HCT116 (cell line): ENCODE data around the gene TNKS1BP1. TPM values are rescaled to one million over a fixed set of nuclear protein-coding genes. Genes with fewer than 3 reads are reported as not detected.

Experiments
- ATAC-seq: fragments of 200-7000 bp; cut with Tn5 transposase; 2 replicates; pipeline ENCODE4 v1.9.1; 2020; ENCODE audit warnings: mild to moderate bottlenecking, moderate library complexity
- BruUV-seq: library from RNA; stranded (reverse); fragments of 400-500 nt; replicated peaks from 2 replicates; lab custom pipeline; 2021; lab: Mats Ljungman, UMichigan
- CTCF ChIA-PET: fragments of 300-600 bp; sonication (Branson Sonifier 250); formaldehyde crosslinking; loops from one replicate; lab custom pipeline; 2021; ENCODE audit warnings: antibody characterized with exemption; lab: Charles Lee
- POLR2A ChIA-PET: fragments of 300-600, 350-600 bp; sonication (Branson Sonifier 250); formaldehyde crosslinking; loops from one replicate; lab custom pipeline; 2021; ENCODE audit warnings: antibody characterized with exemption; lab: Charles Lee
- RAD21 ChIA-PET, 2 experiments: fragments of 300-600 bp; sonication (Branson Sonifier 250); formaldehyde crosslinking; loops; one replicate each; lab custom pipeline; 2023; ENCODE audit warnings: low total read pairs in 2 of 2; ENCODE audit not compliant: uncharacterized antibody in 2 of 2, unreplicated experiment in 2 of 2, low non-redundant PET in 1 of 2; lab: Charles Lee
- DNase-seq: peaks from one replicate; pipeline ENCODE4 v3.0.0-alpha.2; 2010; ENCODE audit warnings: low read depth, low spot score
- H2AFZ ChIP-seq: fragments of 200-600 bp; shearing (Covaris generic), sonication (generic); 2 replicates; pipeline ENCODE4 v1.6.1; 2017; ENCODE audit warnings: low read depth, mixed run types, mixed read lengths, antibody characterized with exemption, low read length; ENCODE audit not compliant: poor library complexity, severe bottlenecking
- H3K27ac ChIP-seq: 2 replicates; pipeline ENCODE4 v1.5.1; 2012; ENCODE audit warnings: low read depth, low read length
- H3K27me3 ChIP-seq: fragments of 200-600 bp; sonication (generic); 2 replicates; pipeline ENCODE4 v1.6.1; 2016; ENCODE audit warnings: mixed run types, low read length, mixed read lengths; ENCODE audit not compliant: insufficient read depth
- H3K36me3 ChIP-seq, 2 experiments: fragments of 200-500 bp in 1 of 2; fragments of 200-600 bp in 1 of 2; sonication (Bioruptor generic) in 1 of 2; sonication (generic) in 1 of 2; 2 replicates each; pipeline versions ENCODE4 v1.5.1 to v1.6.1; 2014 to 2016; ENCODE audit warnings: low read length in 2 of 2, inconsistent platforms in 1 of 2, mixed read lengths in 1 of 2, mixed run types in 1 of 2; ENCODE audit not compliant: insufficient read depth in 2 of 2, control insufficient read depth in 1 of 2
- H3K4me1 ChIP-seq, 2 experiments: fragments of 200-600 bp in 1 of 2; sonication (generic) in 1 of 2; 2 replicates each; pipeline versions ENCODE4 v1.5.1 to v1.6.1; 2012 to 2017; ENCODE audit warnings: low read length in 2 of 2, inconsistent platforms in 1 of 2, mild to moderate bottlenecking in 1 of 2, mixed read lengths in 1 of 2, mixed run types in 1 of 2, moderate library complexity in 1 of 2; ENCODE audit not compliant: insufficient read depth in 2 of 2, control insufficient read depth in 1 of 2
- H3K4me2 ChIP-seq: fragments of 200-600 bp; sonication (generic); 2 replicates; pipeline ENCODE4 v1.6.1; 2017; ENCODE audit warnings: mixed run types, low read length, mixed read lengths
- H3K4me3 ChIP-seq, 2 experiments: fragments of 200-600 bp in 1 of 2; sonication (generic) in 1 of 2; replicated peaks in 1 of 2; 2 replicates each; pipeline ENCODE4 v1.5.1; 2011 to 2016; ENCODE audit warnings: low read length in 2 of 2, control low read depth in 1 of 2, low read depth in 1 of 2, mild to moderate bottlenecking in 1 of 2, mixed read lengths in 1 of 2, mixed run types in 1 of 2
- H3K79me2 ChIP-seq: fragments of 200-600 bp; sonication (generic); 2 replicates; pipeline ENCODE4 v1.6.1; 2017; ENCODE audit warnings: mild to moderate bottlenecking, mixed run types, low read length, moderate library complexity, mixed read lengths; ENCODE audit not compliant: insufficient read depth
- H3K9ac ChIP-seq: fragments of 200-600 bp; sonication (generic); 2 replicates; pipeline ENCODE4 v1.6.1; 2016; ENCODE audit warnings: low read length, mixed read lengths
- H3K9me2 ChIP-seq: fragments of 200-600 bp; sonication (generic), shearing (Covaris generic); 2 replicates; pipeline ENCODE4 v1.6.1; 2017; ENCODE audit warnings: mixed run types, mild to moderate bottlenecking, moderate library complexity; ENCODE audit not compliant: insufficient read depth
- H3K9me3 ChIP-seq, 2 experiments: fragments of 200-500 bp in 1 of 2; fragments of 200-600 bp in 1 of 2; sonication (Bioruptor generic) in 1 of 2; sonication (generic) in 1 of 2; 2 replicates each; pipeline ENCODE4 v1.6.1; 2014 to 2017; ENCODE audit warnings: low read length in 2 of 2, mixed read lengths in 2 of 2, inconsistent platforms in 1 of 2, low read depth in 1 of 2, mild to moderate bottlenecking in 1 of 2, mixed run types in 1 of 2, moderate library complexity in 1 of 2; ENCODE audit not compliant: control insufficient read depth in 1 of 2, insufficient read depth in 1 of 2
- H4K20me1 ChIP-seq: fragments of 200-600 bp; sonication (generic), shearing (Covaris generic); 2 replicates; pipeline ENCODE4 v1.6.1; 2017; ENCODE audit warnings: mixed run types, mild to moderate bottlenecking, moderate library complexity; ENCODE audit not compliant: insufficient read depth
- ATF3 ChIP-seq: IDR thresholded peaks from 2 replicates; pipeline ENCODE4 v1.6.1; 2012
- CEBPB ChIP-seq: IDR thresholded peaks from 2 replicates; pipeline ENCODE4 v1.6.1; 2012; ENCODE audit warnings: low read depth
- FOSL1 ChIP-seq: IDR thresholded peaks from 2 replicates; pipeline ENCODE4 v1.6.1; 2012; ENCODE audit warnings: low read depth
- POLR2AphosphoS5 ChIP-seq: IDR thresholded peaks from 2 replicates; pipeline ENCODE4 v1.6.1; 2011; ENCODE audit warnings: mild to moderate bottlenecking, low read depth, low read length, moderate library complexity
- REST ChIP-seq: IDR thresholded peaks from 2 replicates; pipeline ENCODE4 v1.6.1; 2012; ENCODE audit warnings: low read depth
- SRF ChIP-seq: IDR thresholded peaks from 2 replicates; pipeline ENCODE4 v1.6.1; 2012; ENCODE audit warnings: low read depth
- TCF7L2 ChIP-seq: IDR thresholded peaks from 2 replicates; pipeline ENCODE4 v1.7.0; 2011; ENCODE audit warnings: borderline replicate concordance, inconsistent platforms; ENCODE audit not compliant: insufficient read depth, insufficient read length; ENCODE audit errors: extremely low read depth
- ZBTB33 ChIP-seq: IDR thresholded peaks from 2 replicates; pipeline ENCODE4 v1.6.1; 2011; ENCODE audit warnings: mild to moderate bottlenecking, low read length, moderate library complexity; ENCODE audit not compliant: insufficient replicate concordance; ENCODE audit errors: extremely low read depth
- ZNF274 ChIP-seq: fragments of 200-500 bp; sonication (Bioruptor generic); IDR thresholded peaks from 2 replicates; pipeline ENCODE4 v1.6.1; 2014; ENCODE audit warnings: mild to moderate bottlenecking, low read depth, low read length, inconsistent platforms
- intact Hi-C: fragments of 100-400 bp; cut with micrococcal nuclease; formaldehyde crosslinking; loops from 2 replicates; pipeline ENCODE4 v1.10.0; 2022
- total RNA-seq: library from RNA; stranded (reverse); gene quantifications from one replicate; pipeline ENCODE4 v1.2.1, GENCODE V29; 2021; ENCODE audit not compliant: unreplicated experiment
- TF ChIP-seq, protein P1 (sequence below), 3 experiments: fragments of 200-600 bp in 1 of 3; sonication (generic) in 1 of 3; IDR thresholded peaks in 2 of 3; conservative IDR thresholded peaks in 1 of 3; 2 replicates each; pipeline ENCODE4 v1.5.1; 2012 to 2017; ENCODE audit warnings: low read depth in 2 of 3, low read length in 2 of 3, antibody characterized with exemption in 1 of 3, borderline replicate concordance in 1 of 3, control low read depth in 1 of 3, mild to moderate bottlenecking in 1 of 3, mixed read lengths in 1 of 3, mixed run types in 1 of 3, moderate library complexity in 1 of 3; ENCODE audit not compliant: insufficient read depth in 1 of 3

Gene TNKS1BP1
- total RNA-seq, 1 experiment from 2014 or later: 77.6 TPM

- TF ChIP-seq, protein P1, sequence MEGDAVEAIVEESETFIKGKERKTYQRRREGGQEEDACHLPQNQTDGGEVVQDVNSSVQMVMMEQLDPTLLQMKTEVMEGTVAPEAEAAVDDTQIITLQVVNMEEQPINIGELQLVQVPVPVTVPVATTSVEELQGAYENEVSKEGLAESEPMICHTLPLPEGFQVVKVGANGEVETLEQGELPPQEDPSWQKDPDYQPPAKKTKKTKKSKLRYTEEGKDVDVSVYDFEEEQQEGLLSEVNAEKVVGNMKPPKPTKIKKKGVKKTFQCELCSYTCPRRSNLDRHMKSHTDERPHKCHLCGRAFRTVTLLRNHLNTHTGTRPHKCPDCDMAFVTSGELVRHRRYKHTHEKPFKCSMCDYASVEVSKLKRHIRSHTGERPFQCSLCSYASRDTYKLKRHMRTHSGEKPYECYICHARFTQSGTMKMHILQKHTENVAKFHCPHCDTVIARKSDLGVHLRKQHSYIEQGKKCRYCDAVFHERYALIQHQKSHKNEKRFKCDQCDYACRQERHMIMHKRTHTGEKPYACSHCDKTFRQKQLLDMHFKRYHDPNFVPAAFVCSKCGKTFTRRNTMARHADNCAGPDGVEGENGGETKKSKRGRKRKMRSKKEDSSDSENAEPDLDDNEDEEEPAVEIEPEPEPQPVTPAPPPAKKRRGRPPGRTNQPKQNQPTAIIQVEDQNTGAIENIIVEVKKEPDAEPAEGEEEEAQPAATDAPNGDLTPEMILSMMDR (IDR thresholded peaks at IDR 0.05 in 2 of 3, conservative IDR thresholded peaks at IDR 0.05 in 1 of 3; ENCODE audit: borderline replicate concordance in 1 of 3, insufficient read depth in 1 of 3, low read depth in 2 of 3, low read length in 2 of 3): no peak
- TF ChIP-seq TCF7L2: no peak
These were observed 62.6 kb downstream of the TNKS1BP1 start (continued) for GRCh38 chr11:57262157-57262556.

DNA sequence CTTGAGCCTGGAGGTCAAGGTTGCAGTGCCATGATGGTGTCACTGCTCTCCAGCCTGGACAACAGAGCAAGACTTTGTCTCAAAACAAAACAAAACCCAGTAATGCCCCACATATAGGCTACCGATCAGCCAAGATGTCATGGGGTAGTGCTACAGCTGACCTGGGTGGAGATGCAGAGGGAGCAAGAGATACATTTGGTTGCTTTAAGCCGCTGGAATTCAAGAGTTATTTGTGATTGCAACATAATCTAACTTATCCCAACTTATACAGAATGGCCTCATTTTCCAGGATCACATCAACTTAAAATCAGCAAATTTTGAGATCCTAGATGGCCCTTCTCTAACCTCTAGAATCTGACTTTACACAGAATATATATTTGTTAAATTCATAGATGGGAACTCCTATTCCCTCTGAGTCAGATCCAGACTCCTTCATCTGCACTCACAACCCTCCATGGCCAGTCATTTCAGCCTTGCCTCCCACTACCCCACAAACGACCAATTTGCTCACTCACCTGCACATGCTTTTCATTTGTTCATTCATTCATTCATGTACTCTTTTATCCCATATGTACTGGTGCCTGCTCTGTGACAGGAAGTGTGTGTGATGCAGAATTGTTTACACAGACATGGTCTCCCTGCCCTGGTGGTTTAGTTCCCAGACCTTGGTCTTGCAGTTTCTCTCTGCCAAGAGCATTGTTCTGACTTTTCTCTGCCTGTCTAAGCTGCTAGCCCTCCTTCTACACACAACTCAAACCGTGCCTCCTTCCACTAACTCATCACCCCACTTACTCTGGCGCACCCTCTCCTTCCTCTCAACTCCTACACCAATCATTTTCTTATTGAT is 63.6 kb downstream of the TNKS1BP1 start:
- CTCF ChIA-PET: no interaction called here
- no peak for DNase-seq
- Histone ChIP-seq H3K27ac (no peak overlapping the region), H3K36me3 (no peaks in the 10 kb centered on the region), H3K4me2 (no peak overlapping the region), H3K9ac (no peak overlapping the region), H3K9me2 (no peaks in the 10 kb centered on the region), H3K9me3 (no peaks in the 10 kb centered on the region), H3K27me3 (peaks cover under 1% of the 10 kb centered on the region; the same call in 1 of the 2 replicates), H3K4me1 (no peaks in the 10 kb centered on the region), H3K4me3 (no peak overlapping the region), H2AFZ (no peak overlapping the region), H4K20me1 (no peaks in the 10 kb centered on the region), H3K79me2 (no peaks in the 10 kb centered on the region)
- POLR2A ChIA-PET: no interaction called here
- BruUV-seq: no TSS peak
- intact Hi-C loops: loop anchor here (10.0 kb wide), 1 partner anchor 56 kb away; no protein-coding TSS in a partner anchor
- RAD21 ChIA-PET: no interaction called here
- no peak for TF ChIP-seq SRF
- TF ChIP-seq, protein P1 (IDR thresholded peaks at IDR 0.05 in 2 of 3, conservative IDR thresholded peaks at IDR 0.05 in 1 of 3; ENCODE audit: borderline replicate concordance in 1 of 3, insufficient read depth in 1 of 3, low read depth in 2 of 3, low read length in 2 of 3): no peak
- no peak for TF ChIP-seq CEBPB
- TF ChIP-seq FOSL1: no peak
- no peak for TF ChIP-seq POLR2AphosphoS5
- no peak for TF ChIP-seq ZBTB33
- TF ChIP-seq REST: no peak
- no peak for TF ChIP-seq ZNF274
- TF ChIP-seq ATF3: no peak
- ATAC-seq: no peak
